GM08714 (cell line): ENCODE measurements around the gene FMN2.

ENCODE experiments used
- H3K4me3 ChIP-seq: fragments of 200-500 bp; sonication (Bioruptor generic); 2 replicates; pipeline ENCODE4 v1.5.1; 2014; ENCODE audit warnings: mild to moderate bottlenecking, low read length, inconsistent platforms
- ZNF274 ChIP-seq: IDR thresholded peaks from 2 replicates; pipeline ENCODE4 v1.6.1; 2012; ENCODE audit warnings: mild to moderate bottlenecking, low read depth, low read length

The FMN2 gene

DNA sequence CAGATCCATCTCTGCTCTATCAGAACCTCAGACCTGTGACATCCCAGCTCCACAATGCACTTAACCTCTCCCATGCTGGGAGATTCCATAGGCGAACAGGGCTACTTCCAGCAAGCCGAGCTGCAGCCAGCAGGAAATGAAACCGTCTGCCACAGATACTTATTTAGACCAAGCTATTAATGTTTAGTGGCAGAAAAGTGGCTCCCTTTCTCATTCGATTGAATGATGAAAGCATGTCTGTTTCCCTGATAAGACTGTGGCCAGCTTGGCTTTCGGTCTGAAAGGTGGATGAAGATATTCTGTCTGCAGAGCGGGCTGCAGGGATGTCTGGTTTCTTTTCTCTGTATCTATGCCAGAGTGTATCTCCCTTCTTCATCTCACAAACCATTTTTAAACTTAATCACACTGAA, 373.9 kb downstream of the FMN2 start:
- no peak overlapping the region for H3K4me3 ChIP-seq
- no peak for TF ChIP-seq ZNF274

DNA sequence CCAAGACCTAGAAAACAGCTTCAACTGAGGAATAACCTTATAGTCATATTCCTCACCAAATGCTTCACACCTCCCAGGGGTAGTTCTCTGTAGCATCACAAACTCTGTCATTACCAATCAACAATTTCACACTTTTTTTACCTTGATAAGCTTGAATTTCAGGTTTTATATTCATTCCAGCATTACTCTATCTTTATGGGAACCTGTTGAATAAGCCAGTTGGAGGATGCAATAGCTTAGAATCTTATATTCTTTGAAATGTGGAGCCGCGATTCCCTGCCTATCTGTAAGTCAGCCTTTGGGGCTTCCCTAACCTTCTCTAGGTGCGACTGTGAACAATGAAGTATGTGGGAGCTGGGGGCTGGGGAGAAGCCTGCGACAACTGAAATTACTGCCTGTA, 374.8 kb downstream of the FMN2 start:
- no peak for TF ChIP-seq ZNF274
- no peak overlapping the region for H3K4me3 ChIP-seq

DNA sequence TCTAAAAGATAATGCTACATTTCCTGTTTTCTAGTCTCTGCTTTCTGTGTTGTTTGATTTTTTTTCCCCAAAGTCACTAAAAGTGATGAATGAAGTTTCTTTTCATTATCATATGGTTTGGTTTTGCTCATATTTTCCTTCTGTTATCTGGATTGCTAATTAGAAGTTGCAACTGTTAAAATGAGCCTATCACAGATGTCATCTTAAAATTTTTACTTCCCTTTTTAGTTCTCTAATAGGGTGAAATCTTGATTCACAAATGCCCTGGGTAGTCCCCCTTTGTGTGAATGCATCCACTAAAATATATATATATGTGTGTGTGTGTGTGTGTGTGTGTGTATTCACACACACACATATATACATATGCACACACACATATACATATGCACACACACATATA, 376.2 kb downstream of the FMN2 start:
- no peak for TF ChIP-seq ZNF274

GRCh38 chr1:240468656-240469055, 377.0 kb downstream of the FMN2 start:
- H3K4me3 ChIP-seq: no peak overlapping the region
- no peak for TF ChIP-seq ZNF274

More for the DNA sequence above, 376.2 kb downstream of the FMN2 start:
- no peak overlapping the region for H3K4me3 ChIP-seq

- no peak for TF ChIP-seq ZNF274
Observed at GRCh38 chr1:240474133-240474614, 382.5 kb downstream of the FMN2 start.

GRCh38 chr1:240475832-240476231, 384.1 kb downstream of the FMN2 start:
- no peak for TF ChIP-seq ZNF274
- H3K4me3 ChIP-seq: no peak overlapping the region

More at GRCh38 chr1:240474133-240474614, 382.5 kb downstream of the FMN2 start:
- H3K4me3 ChIP-seq: no peak overlapping the region

DNA sequence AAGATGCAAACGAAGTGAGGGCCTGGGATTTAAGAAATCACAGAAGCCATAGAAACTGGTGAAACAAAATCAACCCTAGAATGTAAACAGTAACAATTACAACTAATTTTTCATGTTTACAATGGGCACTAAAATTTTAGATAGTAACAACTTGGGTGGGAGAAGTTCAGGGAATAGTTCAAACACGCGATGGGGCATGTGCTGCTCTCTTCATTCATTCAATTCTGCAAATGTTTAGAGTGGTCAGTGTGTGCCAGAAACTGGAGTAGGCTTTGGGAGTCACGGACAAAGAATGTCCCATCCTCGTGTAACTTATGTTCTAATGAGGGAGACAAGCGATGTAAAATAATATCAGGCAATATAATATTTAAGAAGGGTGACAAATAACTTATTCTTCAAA, 386.9 kb downstream of the FMN2 start:
- no peak overlapping the region for H3K4me3 ChIP-seq
- no peak for TF ChIP-seq ZNF274

- no peak for TF ChIP-seq ZNF274
- H3K4me3 ChIP-seq: no peak overlapping the region
Observed at GRCh38 chr1:240484804-240485443, 393.2 kb downstream of the FMN2 start.

GRCh38 chr1:240486611-240487010, 394.9 kb downstream of the FMN2 start:
- no peak overlapping the region for H3K4me3 ChIP-seq
- TF ChIP-seq ZNF274: no peak

- no peak overlapping the region for H3K4me3 ChIP-seq
- no peak for TF ChIP-seq ZNF274
Observed at GRCh38 chr1:240487493-240487892, 395.8 kb downstream of the FMN2 start.

DNA sequence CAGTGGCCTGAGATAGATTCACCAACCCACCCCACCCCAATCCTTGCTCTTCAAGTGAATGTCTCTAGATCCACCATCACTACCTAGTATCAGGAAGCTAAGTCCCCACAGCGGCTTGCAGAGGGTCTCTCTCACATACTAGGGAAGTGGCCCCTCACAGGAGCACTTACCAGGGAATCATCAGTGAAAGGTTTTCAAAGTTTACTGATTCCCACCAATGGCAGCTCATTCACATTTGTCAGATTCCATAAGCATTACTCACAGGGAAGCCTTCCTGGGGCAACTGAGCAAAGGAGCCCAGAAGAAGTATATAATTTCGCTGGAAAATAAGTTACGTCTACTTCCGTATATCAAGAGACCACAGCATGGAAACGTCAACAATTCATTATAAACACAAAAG, 399.5 kb downstream of the FMN2 start:
- H3K4me3 ChIP-seq: no peak overlapping the region
- no peak for TF ChIP-seq ZNF274

- TF ChIP-seq ZNF274: no peak
- no peak overlapping the region for H3K4me3 ChIP-seq
Observed at GRCh38 chr1:240491796-240492195, 400.1 kb downstream of the FMN2 start.

- no peak overlapping the region for H3K4me3 ChIP-seq
- no peak for TF ChIP-seq ZNF274
Observed at GRCh38 chr1:240492832-240493440, 401.3 kb downstream of the FMN2 start.

DNA sequence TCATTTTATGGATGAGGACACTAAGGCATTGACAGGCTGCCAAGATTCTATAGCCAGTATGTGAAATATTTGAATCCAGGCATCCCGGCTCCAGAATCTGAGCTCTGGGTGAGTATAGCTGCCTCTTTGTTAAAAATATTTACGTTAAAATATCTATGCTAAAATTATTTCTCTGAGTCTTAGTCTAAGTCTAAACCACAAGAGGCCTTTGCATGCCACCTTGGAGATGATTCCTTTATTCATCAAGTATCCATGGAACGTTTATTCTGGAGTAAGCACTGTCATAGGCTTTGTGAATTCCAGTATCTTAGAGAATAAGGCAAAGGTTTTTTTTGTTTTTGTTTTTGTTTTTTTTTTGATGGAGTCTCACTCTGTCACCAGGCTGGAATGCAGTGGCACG, 403.9 kb downstream of the FMN2 start:
- H3K4me3 ChIP-seq: no peak overlapping the region
- TF ChIP-seq ZNF274: no peak

DNA sequence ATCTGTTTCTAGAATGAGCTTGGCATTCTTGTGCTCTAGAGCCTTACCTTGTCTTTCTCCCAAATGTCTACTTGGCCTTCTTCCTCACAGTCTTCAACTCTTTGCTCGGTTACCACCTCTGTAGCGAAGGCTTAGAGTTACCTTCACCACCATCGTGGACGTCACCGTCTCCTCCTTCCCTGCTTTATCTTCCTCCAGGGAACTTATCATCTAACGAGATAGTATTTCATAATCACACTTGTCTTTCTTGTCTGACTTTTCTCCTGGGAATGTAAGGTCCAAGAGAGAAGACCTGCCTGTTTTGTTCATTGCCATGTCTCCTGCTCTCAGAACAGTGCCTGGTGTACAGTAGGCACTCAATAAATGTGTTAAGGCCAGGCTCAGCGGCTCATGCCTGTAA, 404.7 kb downstream of the FMN2 start:
- no peak for TF ChIP-seq ZNF274
- H3K4me3 ChIP-seq: no peak overlapping the region

- TF ChIP-seq ZNF274: no peak
- H3K4me3 ChIP-seq: no peak overlapping the region
Observed at GRCh38 chr1:240496941-240497340, 405.3 kb downstream of the FMN2 start.

DNA sequence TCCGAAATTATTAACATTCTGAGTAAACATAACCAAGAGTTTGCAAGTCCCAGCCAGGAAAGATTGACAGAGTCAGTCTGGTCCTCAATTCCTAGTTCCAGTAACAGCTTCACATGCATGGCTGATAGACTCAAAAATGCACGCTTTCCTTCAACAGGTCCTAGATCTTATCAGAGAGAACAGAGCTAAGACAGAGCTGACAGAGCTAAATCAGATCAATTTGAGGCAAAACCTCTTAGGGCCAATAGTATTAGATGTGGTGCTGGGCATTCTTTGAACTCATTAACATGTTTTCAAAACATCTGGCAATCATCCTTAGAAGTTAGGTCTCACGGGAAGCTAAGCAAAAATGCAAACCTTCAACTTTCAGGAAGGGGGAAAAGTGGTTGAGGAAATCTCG, 406.2 kb downstream of the FMN2 start:
- H3K4me3 ChIP-seq: no peak overlapping the region
- no peak for TF ChIP-seq ZNF274
